ES-I3 (cell line): ENCODE results near the gene STX5.
A peak's percentile ranks its signal among the peaks of the same experiment; 100 is the strongest.

ENCODE experiments used
- H3K36me3 ChIP-seq: 2 replicates; pipeline ENCODE4 v1.6.1; 2013; ENCODE audit warnings: mild to moderate bottlenecking, low read length, control low read depth, moderate library complexity; ENCODE audit not compliant: insufficient read depth
- H3K4me1 ChIP-seq: 2 replicates; pipeline ENCODE4 v1.6.1; 2013; ENCODE audit warnings: mild to moderate bottlenecking, control low read depth, low read length; ENCODE audit not compliant: insufficient read depth
- H3K9ac ChIP-seq: 2 replicates; pipeline ENCODE4 v1.6.1; 2013; ENCODE audit warnings: low read depth, mild to moderate bottlenecking, low read length, moderate library complexity
- H3K9me3 ChIP-seq: 2 replicates; pipeline ENCODE4 v1.6.1; 2013; ENCODE audit warnings: mild to moderate bottlenecking, low read length, moderate library complexity; ENCODE audit not compliant: control insufficient read depth, insufficient read depth

Gene STX5

DNA sequence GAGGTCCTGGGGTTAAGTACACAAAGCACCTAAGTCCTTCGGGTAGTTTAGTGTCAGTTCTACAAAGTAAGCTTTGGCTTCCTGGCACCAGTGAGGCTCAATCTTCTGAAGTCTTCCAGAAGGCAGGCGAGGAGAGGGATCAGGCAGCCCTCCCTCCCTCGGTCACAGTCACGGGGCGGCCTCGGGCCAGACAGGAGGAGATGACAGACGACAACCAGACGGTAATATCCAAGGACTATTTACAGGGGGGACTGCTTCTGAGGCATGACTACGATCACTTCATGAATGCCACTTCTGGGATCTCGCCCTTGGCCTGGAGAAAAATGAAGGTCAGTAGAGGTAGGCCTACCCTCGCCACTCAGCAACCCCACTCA lies 39.7 kb downstream of the STX5 start:
- peaks cover 5% of the 10 kb centered on the region for H3K4me1 ChIP-seq
- peaks cover 7% of the 10 kb centered on the region for H3K36me3 ChIP-seq
- peak overlapping the region; percentile 98 for H3K9ac ChIP-seq
- H3K9me3 ChIP-seq = no peaks in the 10 kb centered on the region

DNA sequence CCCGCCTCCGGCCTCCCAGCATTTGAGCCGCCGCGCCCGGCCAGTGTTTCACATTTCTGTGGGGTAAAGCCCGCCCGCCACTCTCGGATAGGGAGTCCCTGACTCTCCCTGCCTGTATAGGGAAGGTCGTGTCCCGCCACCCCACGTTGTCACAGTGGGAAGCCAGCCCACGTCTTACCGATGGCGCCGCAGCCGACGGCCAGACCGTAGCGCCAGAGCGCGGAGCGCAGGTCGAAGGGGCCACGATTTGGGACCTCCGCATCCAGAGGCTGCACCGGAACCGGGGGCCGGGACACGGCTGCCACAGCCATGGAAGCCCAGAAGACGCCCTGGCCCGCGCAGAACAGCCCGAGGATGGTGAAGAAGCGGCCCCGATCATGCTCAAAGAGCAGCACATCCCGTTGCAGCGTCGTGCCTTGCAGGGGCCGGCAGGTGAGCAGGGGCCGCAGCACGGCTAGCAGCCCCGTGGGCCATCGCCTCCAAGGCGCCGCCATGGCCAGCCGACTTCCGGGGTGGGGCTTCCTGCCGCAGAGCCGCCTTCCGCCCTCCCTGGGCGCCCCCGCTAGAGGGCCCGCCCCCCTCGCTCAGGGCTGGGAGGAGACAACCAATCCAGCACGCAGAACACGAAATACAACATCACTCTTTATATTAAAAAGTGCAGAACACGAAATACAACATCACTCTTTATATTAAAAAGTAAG lies 40.2 kb downstream of the STX5 start, which contains the start of gene TMEM223:
Gene TMEM223, minus strand, starts transcription at position 506 of the 701 bp plus-strand sequence. Its CDS starts 12 bp downstream, at position 494.
- Histone ChIP-seq H3K4me1 (peaks cover 5% of the 10 kb centered on the region), H3K36me3 (peaks cover 3% of the 10 kb centered on the region), H3K9ac (peak within 1 kb of the TSS; percentile 98), H3K9me3 (no peaks in the 10 kb centered on the region)

DNA sequence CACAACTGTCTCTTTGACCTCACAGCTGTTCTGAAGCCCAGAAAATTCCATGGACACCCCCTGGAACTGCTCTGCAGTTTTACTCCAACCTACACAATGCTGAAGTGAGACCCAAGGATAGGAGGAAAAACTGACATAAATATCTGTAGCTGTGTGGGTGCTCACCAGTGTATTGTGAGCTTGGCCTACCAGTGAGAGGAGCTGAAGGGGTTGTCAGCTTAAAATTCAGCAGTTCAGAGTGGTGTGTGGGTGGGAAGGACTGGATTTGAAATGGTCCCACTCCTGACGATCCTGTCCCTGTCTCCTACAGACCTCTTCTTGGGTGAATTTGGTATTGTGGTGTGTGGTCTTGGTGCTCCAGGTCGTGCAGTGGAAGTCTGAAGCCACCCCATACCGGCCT lies 42.3 kb downstream of the STX5 start:
- Histone ChIP-seq H3K4me1 (peaks cover 5% of the 10 kb centered on the region), H3K9me3 (no peaks in the 10 kb centered on the region), H3K36me3 (no peaks in the 10 kb centered on the region; the same call in none of the 2 replicates), H3K9ac (no peak overlapping the region)

- Histone ChIP-seq H3K4me1 (peaks cover 5% of the 10 kb centered on the region), H3K9ac (no peak overlapping the region), H3K9me3 (no peaks in the 10 kb centered on the region), H3K36me3 (no peaks in the 10 kb centered on the region; the same call in none of the 2 replicates)
Measured at GRCh38 chr11:62788991-62789390, 42.9 kb downstream of the STX5 start.

DNA sequence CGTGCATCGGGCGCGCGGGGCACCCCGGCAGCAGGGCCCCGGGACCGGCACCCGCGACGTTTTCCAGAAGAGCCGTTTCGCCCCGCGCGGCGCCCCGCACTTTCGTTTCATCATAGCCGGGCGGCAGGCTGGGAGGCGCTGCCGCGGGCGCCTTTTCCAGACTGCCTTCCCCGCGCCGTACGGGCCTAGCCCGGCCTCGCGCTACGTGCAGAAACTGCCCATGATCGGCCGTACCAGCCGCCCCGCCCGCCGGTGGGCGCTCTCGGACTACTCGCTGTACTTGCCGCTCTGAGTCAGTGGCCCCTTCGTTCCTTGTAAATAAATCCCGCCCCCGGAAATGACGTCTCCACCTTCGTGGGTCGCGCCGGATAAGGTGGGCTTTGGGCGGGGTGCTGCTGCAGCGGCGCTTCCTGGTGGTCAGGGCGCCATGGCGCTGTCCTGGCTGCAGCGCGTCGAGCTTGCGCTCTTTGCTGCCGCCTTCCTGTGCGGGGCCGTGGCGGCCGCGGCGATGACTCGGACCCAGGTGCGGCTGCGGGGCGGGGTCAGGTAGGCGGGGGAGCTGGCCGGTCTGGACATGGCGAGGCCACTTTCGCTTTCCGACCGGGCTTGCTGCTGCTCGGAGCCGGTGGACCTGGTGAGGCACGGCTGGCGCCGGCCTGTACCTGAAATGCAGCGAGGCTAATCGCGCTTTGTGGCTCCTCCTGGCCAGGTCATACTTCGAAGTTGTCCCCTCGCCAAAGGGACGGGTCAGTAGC lies 44.7 kb downstream of the STX5 start, which contains the start of gene TMEM179B:
Gene TMEM179B, plus strand, starts transcription at position 398 of the 755 bp plus-strand sequence. Its CDS starts 30 bp downstream, at position 428.
- Histone ChIP-seq H3K4me1 (peaks cover under 1% of the 10 kb centered on the region), H3K9ac (peak within 1 kb of the TSS; percentile 91), H3K9me3 (no peaks in the 10 kb centered on the region), H3K36me3 (no peaks in the 10 kb centered on the region; the same call in 1 of the 2 replicates)

DNA sequence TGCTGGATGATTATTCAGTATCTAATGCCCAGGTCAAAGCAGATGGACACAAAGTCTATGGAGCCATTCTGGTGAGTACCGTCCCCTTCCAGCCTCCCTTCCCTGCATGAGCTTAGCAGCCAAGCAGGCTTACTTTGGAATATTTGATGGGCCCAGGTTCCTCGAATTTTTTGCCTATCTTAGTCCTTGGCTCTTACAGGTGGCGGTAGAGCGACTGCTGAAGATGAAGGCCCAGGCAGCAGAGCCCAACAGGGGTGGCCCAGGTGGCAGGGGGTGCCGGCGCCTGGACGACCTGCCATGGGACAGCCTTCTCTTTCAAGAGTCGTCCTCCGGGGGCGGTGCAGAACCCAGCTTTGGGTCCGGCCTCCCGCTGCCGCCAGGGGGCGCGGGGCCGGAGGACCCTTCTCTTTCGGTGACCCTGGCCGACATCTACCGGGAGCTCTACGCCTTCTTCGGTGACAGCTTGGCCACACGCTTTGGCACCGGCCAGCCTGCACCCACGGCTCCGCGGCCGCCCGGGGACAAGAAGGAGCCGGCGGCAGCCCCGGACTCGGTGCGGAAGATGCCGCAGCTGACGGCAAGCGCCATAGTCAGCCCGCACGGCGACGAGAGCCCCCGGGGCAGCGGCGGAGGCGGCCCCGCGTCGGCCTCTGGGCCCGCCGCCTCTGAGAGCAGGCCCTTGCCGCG lies 45.4 kb downstream of the STX5 start:
- no peaks in the 10 kb centered on the region; the same call in 1 of the 2 replicates for H3K36me3 ChIP-seq
- no peaks in the 10 kb centered on the region for H3K9me3 ChIP-seq
- no peaks in the 10 kb centered on the region; the same call in 1 of the 2 replicates for H3K4me1 ChIP-seq
- peak overlapping the region; percentile 91 for H3K9ac ChIP-seq

DNA sequence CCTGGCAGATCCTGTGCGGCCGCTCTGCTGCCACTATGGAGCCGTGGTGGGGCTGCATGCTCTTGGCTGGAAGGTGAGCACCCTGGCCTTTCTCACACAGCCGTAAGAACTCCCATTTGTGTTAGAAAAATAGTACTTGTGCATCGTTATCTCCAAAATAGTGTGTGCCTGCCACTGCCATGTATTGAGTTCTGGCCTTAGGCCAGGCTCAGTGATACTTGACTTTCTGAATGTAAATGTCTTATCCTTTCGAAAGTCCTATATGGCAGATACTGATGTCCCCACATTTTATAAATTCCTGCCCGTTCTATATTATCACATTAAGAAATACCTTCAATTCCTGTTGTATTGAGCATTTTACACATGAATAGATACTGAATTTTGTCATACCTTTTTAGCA lies 49.1 kb downstream of the STX5 start:
- H3K9ac ChIP-seq = no peak overlapping the region
- H3K9me3 ChIP-seq = no peaks in the 10 kb centered on the region
- peaks cover 3% of the 10 kb centered on the region; the same call in 1 of the 2 replicates for H3K36me3 ChIP-seq
- H3K4me1 ChIP-seq = no peaks in the 10 kb centered on the region

DNA sequence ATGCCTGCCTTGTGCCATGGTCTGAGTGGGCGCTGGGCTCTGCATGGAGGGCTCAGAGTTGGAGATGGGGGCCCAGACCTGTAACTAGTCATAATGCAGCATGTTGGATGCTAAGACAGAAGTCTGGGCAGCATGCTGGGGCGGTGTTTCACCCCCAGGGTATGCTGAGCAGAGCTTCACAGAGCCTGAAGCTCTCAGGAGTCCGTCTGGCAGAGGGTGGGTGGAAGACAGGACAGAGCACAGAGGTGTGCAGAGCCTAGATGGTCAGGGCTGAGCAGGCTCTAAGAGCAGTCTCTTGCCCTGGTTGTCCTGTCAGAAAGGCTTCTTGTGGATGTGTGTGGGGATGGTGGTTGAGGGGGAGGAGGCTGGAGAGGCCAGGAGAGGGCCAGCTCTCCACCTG lies 53.4 kb downstream of the STX5 start:
- Histone ChIP-seq H3K9me3 (no peaks in the 10 kb centered on the region), H3K4me1 (no peaks in the 10 kb centered on the region), H3K36me3 (peaks cover 9% of the 10 kb centered on the region; the same call in 1 of the 2 replicates), H3K9ac (no peak overlapping the region)

- Histone ChIP-seq H3K4me1 (no peaks in the 10 kb centered on the region), H3K36me3 (peaks cover 9% of the 10 kb centered on the region; the same call in 1 of the 2 replicates), H3K9me3 (no peaks in the 10 kb centered on the region), H3K9ac (no peak overlapping the region)
Measured at GRCh38 chr11:62777389-62777788, 54.5 kb downstream of the STX5 start.

DNA sequence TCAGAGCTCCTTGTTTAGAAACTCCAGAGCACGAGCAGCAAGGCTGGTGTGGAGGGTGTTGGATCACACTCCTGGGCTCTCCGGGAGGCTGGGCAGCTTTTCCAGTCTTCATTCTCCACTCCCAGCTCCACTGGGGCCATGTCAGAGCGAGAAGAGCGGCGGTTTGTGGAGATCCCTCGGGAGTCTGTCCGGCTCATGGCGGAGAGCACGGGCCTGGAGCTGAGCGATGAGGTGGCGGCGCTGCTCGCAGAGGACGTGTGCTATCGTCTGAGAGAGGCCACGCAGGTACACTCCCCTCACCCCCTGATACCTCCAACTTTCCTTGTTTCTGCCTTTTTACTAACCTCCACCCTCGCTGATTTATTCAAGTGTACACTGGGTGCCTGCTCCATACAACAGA lies 56.2 kb downstream of the STX5 start:
- no peaks in the 10 kb centered on the region for H3K4me1 ChIP-seq
- H3K9me3 ChIP-seq = no peaks in the 10 kb centered on the region
- peaks cover 9% of the 10 kb centered on the region; the same call in 1 of the 2 replicates for H3K36me3 ChIP-seq
- H3K9ac ChIP-seq = no peak overlapping the region

- Histone ChIP-seq H3K4me1 (no peaks in the 10 kb centered on the region; the same call in 1 of the 2 replicates), H3K9ac (no peak overlapping the region), H3K36me3 (peaks cover 9% of the 10 kb centered on the region; the same call in 1 of the 2 replicates), H3K9me3 (no peaks in the 10 kb centered on the region)
Measured at GRCh38 chr11:62774407-62774806, 57.4 kb downstream of the STX5 start.

DNA sequence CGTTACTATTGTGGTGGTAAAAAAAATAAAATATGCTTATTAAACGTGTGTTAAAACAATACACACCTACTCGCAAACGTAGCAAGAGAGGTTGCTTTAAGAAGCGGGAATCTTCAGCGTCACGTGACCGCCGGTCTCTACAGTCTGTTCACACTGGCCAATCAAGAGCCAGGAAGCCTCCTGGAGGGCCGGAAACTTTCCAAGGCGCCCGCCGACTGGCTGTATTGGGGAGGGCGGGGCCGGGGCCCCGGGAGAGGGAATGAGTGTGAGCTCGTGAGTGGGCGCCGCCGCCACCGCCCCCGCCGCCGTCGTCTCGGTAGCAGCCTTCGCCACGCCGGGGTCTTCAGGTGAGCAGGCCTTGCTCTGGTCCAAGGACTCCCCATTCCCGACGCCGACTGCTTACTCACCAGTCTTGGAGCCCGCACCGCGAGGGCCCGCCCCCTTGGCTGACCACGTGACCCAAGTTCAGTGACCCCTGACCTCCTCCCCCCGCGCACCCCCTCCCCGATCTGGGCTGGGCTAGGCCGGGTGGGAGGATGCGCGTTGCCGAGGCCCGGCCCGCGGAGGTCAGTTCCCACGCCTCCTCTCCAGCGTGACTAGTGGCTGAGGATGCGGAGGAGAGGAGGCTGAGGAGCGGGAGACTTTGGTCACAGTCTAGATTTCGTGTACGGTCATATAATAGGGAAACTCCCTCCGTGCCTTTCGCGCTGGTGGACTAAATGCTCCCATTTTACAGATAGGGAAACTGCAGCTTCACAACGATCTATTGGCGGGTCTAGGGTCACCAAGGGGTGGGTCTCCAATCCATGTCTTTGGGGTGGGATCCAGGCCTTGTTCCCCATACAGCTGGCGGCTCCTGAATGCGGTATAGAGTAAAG lies 60.5 kb downstream of the STX5 start, which contains the start of gene TAF6L:
Gene TAF6L, plus strand, starts transcription at position 253 of the 878 bp plus-strand sequence. CDS start 4,388 bp downstream, outside the sequence.
- Histone ChIP-seq H3K9me3 (no peaks in the 10 kb centered on the region), H3K36me3 (peaks cover 8% of the 10 kb centered on the region; the same call in 1 of the 2 replicates), H3K9ac (peak within 1 kb of the TSS; percentile 66), H3K4me1 (no peaks in the 10 kb centered on the region; the same call in 1 of the 2 replicates)

GRCh38 chr11:62770778-62771143 lies 61.1 kb downstream of the STX5 start:
- Histone ChIP-seq H3K9ac (peak overlapping the region; percentile 66), H3K4me1 (no peaks in the 10 kb centered on the region; the same call in 1 of the 2 replicates), H3K9me3 (no peaks in the 10 kb centered on the region), H3K36me3 (peaks cover 7% of the 10 kb centered on the region)
